ENCODE results near the gene CORO7.
"Not testable (repeated sequence)": the region's sequence is repeated elsewhere in the genome, so short reads cannot be mapped to it uniquely, and the experiment has no call there.

Gene CORO7

DNA sequence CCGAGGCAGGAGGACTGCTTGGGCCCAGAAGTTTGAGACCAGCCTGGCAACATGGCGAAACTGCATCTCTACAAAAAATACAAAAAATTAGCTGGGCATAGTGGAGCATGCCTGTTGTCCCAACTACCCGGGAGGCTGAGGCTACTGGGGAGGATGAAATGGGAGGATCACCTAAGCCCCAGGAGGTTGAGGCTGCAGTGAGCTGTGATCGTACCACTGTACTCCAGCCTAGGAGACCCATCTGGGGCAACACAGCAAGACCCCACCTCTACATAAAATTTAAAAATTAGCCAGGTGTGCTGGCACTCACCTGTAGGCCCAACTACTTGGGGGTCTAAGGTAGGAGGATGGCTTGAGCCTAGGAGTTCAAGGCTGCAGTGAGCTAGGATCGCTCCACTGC lies 67.1 kb downstream of the CORO7 start:
- no peak for DNase-seq
- H3K4me3 ChIP-seq (ENCODE audit: low read depth, low read length) = no peak overlapping the region
- peaks cover 22% of the 10 kb centered on the region for H3K36me3 ChIP-seq
- H3K9me3 ChIP-seq = no peaks in the 10 kb centered on the region; the same call in 1 of the 2 replicates
- TF ChIP-seq, protein P1, sequence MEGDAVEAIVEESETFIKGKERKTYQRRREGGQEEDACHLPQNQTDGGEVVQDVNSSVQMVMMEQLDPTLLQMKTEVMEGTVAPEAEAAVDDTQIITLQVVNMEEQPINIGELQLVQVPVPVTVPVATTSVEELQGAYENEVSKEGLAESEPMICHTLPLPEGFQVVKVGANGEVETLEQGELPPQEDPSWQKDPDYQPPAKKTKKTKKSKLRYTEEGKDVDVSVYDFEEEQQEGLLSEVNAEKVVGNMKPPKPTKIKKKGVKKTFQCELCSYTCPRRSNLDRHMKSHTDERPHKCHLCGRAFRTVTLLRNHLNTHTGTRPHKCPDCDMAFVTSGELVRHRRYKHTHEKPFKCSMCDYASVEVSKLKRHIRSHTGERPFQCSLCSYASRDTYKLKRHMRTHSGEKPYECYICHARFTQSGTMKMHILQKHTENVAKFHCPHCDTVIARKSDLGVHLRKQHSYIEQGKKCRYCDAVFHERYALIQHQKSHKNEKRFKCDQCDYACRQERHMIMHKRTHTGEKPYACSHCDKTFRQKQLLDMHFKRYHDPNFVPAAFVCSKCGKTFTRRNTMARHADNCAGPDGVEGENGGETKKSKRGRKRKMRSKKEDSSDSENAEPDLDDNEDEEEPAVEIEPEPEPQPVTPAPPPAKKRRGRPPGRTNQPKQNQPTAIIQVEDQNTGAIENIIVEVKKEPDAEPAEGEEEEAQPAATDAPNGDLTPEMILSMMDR (IDR thresholded peaks at IDR 0.05; ENCODE audit: low read depth, low read length) = no peak
- H3K27me3 ChIP-seq = no peaks in the 10 kb centered on the region
- peaks cover 3% of the 10 kb centered on the region; the same call in 1 of the 2 replicates for H3K4me1 ChIP-seq

DNA sequence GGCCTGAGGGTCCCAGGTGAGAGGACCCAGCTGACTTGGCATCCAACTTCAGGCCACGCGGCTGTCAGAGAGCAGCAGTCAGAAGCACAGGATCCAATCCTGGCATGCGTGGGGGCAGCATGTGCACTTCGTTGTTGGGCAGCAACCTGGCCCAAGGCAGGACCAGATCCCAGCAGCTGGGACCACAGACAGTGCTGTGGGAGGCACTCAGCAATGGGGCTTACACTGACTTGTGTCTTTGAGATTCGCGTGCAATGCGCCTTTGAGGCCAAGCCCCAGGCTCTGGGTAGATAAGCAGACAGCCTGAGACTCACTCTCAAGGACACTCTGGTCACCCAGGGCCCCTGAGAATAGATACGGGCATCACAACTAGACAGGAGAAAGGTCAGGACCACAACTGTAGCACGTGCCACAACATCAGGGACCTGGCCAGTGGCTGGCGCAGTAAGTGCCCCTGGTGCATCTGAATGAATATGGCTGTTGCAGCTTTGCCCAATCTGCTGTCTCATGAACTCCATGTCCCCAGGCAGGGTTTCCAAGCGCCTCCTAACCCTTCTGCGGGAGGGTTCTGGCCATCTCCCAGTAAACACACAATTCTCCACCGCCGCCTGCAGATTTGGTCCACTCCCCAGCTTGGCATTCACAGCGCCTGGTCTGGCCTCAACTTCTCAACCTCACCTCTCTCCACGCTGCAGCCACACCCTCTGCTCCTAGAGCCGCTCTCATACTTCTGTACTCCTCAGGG lies 68.5 kb downstream of the CORO7 start:
- no peaks in the 10 kb centered on the region; the same call in 1 of the 2 replicates for H3K9me3 ChIP-seq
- H3K27me3 ChIP-seq = no peaks in the 10 kb centered on the region
- TF ChIP-seq, protein P1 (IDR thresholded peaks at IDR 0.05; ENCODE audit: low read depth, low read length) = no peak
- H3K4me3 ChIP-seq (ENCODE audit: low read depth, low read length) = no peak overlapping the region
- DNase-seq = no peak
- H3K36me3 ChIP-seq = peaks cover 23% of the 10 kb centered on the region
- peaks cover 3% of the 10 kb centered on the region; the same call in 1 of the 2 replicates for H3K4me1 ChIP-seq

DNA sequence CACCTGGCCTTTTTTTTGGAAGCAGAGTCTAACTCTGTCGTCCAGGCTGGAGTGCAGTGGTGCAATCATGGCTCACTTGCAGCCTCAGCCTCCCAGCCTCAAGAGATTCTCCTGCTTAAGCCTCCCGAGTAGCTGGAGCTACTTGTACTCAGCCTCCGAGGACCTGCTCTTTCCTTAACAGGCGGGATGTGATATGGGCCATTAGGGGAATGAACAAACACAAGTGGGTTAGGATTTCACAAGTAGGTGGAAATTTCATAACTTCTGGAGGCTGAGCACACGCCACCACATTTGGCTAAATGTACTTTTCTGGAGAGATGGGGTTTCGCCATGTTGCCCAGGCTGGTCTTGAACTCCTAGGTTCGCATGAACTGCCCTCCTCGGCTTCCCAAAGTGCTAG lies 69.4 kb downstream of the CORO7 start:
- Histone ChIP-seq H3K4me3 (ENCODE audit: low read depth, low read length) (no peak overlapping the region), H3K4me1 (peaks cover 3% of the 10 kb centered on the region; the same call in 1 of the 2 replicates), H3K36me3 (peaks cover 24% of the 10 kb centered on the region), H3K27me3 (no peaks in the 10 kb centered on the region), H3K9me3 (no peaks in the 10 kb centered on the region; the same call in 1 of the 2 replicates)
- no peak for DNase-seq
- TF ChIP-seq, protein P1 (IDR thresholded peaks at IDR 0.05; ENCODE audit: low read depth, low read length) = no peak

DNA sequence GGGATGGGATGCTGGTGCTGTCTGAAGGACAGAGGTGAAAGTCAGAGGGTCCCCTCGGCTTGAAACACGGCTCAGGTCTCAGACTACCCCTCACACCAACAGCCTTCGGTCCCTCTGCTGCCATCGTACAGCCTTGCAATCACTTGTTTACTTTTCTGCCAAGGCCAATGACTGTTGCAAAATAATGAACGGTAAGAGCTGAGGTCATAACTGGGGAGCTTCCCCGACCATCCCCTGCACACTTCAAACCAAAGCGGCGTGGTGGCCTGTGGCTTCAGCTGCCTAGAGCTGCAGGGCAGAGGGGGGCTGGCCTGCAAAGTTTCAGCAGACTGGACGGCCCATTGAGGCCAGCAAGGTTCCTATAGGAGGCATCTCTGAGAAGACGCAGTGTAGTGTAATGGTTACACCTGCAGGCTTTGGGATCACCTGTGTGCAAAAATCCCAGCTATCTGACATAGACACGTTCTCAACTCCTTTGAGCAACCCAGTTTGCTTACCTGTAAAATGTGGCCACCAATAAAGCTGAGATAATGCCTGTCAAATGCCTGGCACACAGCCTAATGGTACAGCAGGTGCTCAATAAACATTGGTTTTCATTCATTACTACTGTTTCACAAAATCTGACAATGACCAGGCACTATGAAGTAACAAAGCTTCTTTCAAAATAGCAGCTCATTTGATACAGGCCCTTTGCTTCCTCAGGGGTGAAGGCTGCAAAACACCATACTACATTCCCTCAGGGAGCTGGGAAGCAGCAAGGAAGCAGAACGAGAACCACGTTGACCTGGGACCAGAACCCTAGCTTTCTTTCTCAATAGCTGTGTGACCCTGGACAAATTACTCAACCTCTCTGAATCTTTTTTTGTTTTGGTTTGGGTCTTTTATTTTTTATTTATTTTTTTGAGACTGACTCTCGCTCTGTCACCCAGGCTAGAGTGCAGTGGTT lies 70.3 kb downstream of the CORO7 start:
- H3K9me3 ChIP-seq = no peaks in the 10 kb centered on the region; the same call in 1 of the 2 replicates
- H3K27me3 ChIP-seq = no peaks in the 10 kb centered on the region
- TF ChIP-seq, protein P1 (IDR thresholded peaks at IDR 0.05; ENCODE audit: low read depth, low read length) = no peak
- DNase-seq = no peak
- H3K36me3 ChIP-seq = peaks cover 28% of the 10 kb centered on the region
- no peak overlapping the region for H3K4me3 ChIP-seq (ENCODE audit: low read depth, low read length)
- no peaks in the 10 kb centered on the region for H3K4me1 ChIP-seq

DNA sequence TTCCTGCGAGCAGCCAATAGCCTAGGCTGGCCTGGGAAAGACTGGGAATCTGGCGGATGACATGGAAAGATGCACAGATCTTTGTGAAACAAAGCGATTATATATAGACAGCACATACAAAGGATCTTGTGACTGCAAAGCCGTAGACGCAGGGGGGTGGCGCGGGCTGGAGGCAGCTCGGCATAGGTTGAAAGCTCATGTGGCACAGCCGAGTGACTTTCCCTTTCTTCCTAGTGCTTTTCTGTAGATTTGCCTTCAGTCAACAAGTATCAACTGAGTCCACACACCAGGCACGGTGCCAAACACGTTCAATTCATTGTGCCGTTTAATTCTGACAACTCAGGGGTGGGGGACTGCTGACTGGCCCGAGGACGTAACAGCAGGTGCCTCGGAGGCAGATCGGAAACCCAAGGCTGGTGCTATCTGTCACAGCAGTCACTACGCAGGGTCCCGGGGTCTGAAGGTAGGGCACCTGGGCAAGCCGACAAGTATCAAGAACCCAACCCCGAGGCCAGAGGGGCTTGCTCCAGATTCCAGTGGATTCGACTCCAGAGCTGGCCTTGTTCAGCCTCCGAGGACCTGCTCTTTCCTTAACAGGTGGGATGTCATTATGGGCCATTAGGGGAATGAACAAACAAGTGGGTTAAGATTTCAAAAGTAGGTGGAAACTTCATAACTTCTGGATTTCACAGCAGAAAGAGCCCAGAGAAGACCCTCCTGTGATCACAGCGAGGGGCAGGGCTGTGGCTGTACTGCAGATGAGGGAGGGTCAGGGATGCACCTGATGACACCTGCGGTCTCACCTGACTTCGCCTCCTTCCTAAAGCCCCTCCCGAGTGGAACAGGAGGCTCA lies 71.2 kb downstream of the CORO7 start:
- Histone ChIP-seq H3K4me1 (peaks cover 5% of the 10 kb centered on the region; the same call in 1 of the 2 replicates), H3K36me3 (peaks cover 32% of the 10 kb centered on the region)
- TF ChIP-seq, protein P1 (IDR thresholded peaks at IDR 0.05; ENCODE audit: low read depth, low read length) = no peak

DNA sequence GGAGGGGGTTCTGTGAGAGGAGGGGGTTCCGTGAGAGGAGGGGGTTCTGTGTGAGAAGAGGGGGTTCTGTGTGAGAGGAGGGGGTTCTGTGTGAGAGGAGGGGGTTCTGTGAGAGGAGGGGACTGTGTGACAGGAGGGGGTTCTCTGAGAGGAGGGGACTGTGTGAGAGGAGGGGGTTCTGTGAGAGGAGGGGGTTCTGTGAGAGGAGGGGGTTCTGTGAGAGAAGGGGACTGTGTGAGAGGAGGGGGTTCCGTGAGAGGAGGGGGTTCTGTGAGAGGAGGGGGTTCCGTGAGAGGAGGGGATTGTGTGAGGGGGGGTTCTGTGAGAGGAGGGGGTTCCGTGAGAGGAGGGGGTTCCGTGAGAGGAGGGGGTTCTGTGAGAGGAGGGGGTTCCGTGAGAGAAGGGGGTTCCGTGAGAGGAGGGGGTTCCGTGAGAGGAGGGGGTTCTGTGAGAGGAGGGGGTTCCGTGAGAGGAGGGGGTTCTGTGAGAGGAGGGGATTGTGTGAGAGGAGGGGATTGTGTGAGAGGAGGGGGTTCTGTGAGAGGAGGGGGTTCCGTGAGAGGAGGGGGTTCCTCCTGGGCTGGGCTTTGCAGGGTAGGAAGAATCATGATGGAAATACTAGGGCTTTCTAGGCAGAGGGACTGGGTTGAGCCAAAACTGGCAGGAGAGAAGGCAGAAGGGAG lies 72.0 kb downstream of the CORO7 start:
- not testable (repeated sequence) for H3K9me3 ChIP-seq; H3K27me3 ChIP-seq; DNase-seq; H3K4me3 ChIP-seq (ENCODE audit: low read depth, low read length); H3K4me1 ChIP-seq
- peaks cover 33% of the 10 kb centered on the region for H3K36me3 ChIP-seq

More for the DNA sequence above, 71.2 kb downstream of the CORO7 start:
- peak; percentile 50 for DNase-seq
- H3K4me3 ChIP-seq (ENCODE audit: low read depth, low read length) = peak overlapping the region; percentile 10; the same call in 1 of the 2 replicates
- no peaks in the 10 kb centered on the region for H3K27me3 ChIP-seq
- no peaks in the 10 kb centered on the region for H3K9me3 ChIP-seq
